ENCODE measurements around the gene ZNF648. TPM values are rescaled to one million over a fixed set of nuclear protein-coding genes. Genes with fewer than 3 reads are reported as not detected.
"Not testable (repeated sequence)": the region's sequence is repeated elsewhere in the genome, so short reads cannot be mapped to it uniquely, and the experiment has no call there.

The ZNF648 gene
- under 1 TPM in 1 of 3 donors, not detected in 2; 0.05 TPM for polyA plus RNA-seq

GRCh38 chr1:182061594-182061993, at the start of gene ZNF648:
TSS of gene ZNF648 (minus strand) at chr1:182061712. CDS start at chr1:182058010, 3,702 bp downstream.
- WGBS, 3 donors = 24 to 39% (median 28%) methylated on average over 4 of the region's 4 CpGs

GRCh38 chr1:182110635-182111034, 49.1 kb upstream of the ZNF648 start:
- H3K27ac ChIP-seq (ENCODE audit: low read depth, low read length) = no peak overlapping the region
- WGBS, 3 donors = 85 to 88% (median 87%) methylated on average over 6 of the region's 6 CpGs

More at GRCh38 chr1:182061594-182061993, at the start of gene ZNF648:
- no peak within 1 kb of the TSS for H3K27ac ChIP-seq (ENCODE audit: low read depth, low read length)

- no peak overlapping the region for H3K27ac ChIP-seq (ENCODE audit: low read depth, low read length)
- WGBS, 3 donors = 96 to 100% (median 98%) methylated on average over 3 of the region's 3 CpGs
These were observed 48.3 kb upstream of the ZNF648 start for GRCh38 chr1:182109771-182110170.

- H3K27ac ChIP-seq (ENCODE audit: low read depth, low read length) = no peak overlapping the region
- 89 to 94% (median 90%) methylated on average over 2 of the region's 2 CpGs for WGBS, 3 donors
These were observed 45.7 kb upstream of the ZNF648 start for GRCh38 chr1:182107209-182107608.

- 42 to 90% (median 87%) methylated on average over 3 of the region's 3 CpGs for WGBS, 3 donors
- H3K27ac ChIP-seq (ENCODE audit: low read depth, low read length) = no peak overlapping the region
These were observed 40.5 kb upstream of the ZNF648 start for GRCh38 chr1:182102043-182102416.

GRCh38 chr1:182101415-182102042, 40.0 kb upstream of the ZNF648 start:
- whole genome bisulfite sequencing, 3 donors = 35 to 44% (median 44%) methylated on average over 8 of the region's 8 CpGs
- H3K27ac ChIP-seq (ENCODE audit: low read depth, low read length) = no peak overlapping the region

GRCh38 chr1:182098301-182098700, 36.8 kb upstream of the ZNF648 start:
- 83 to 92% (median 88%) methylated on average over 4 of the region's 4 CpGs for WGBS, 3 donors
- no peak overlapping the region for H3K27ac ChIP-seq (ENCODE audit: low read depth, low read length)

GRCh38 chr1:182095946-182096345, 34.4 kb upstream of the ZNF648 start:
- H3K27ac ChIP-seq (ENCODE audit: low read depth, low read length) = no peak overlapping the region
- 63 to 70% (median 68%) methylated on average over 2 of the region's 2 CpGs for WGBS, 3 donors

- H3K27ac ChIP-seq (ENCODE audit: low read depth, low read length) = not testable (repeated sequence)
- 85 to 90% (median 85%) methylated on average over 5 of the region's 5 CpGs for WGBS, 3 donors
These were observed 33.0 kb upstream of the ZNF648 start for GRCh38 chr1:182094514-182095005.

- WGBS, 3 donors = 84 to 94% (median 91%) methylated on average over 1 of the region's 1 CpG
- no peak overlapping the region for H3K27ac ChIP-seq (ENCODE audit: low read depth, low read length)
These were observed 32.3 kb upstream of the ZNF648 start for GRCh38 chr1:182093781-182094180.

- no peak overlapping the region for H3K27ac ChIP-seq (ENCODE audit: low read depth, low read length)
- 75 to 89% (median 75%) methylated on average over 5 of the region's 5 CpGs for WGBS, 3 donors
These were observed 30.8 kb upstream of the ZNF648 start for GRCh38 chr1:182092336-182092735.

GRCh38 chr1:182091083-182091482, 29.6 kb upstream of the ZNF648 start:
- no peak overlapping the region for H3K27ac ChIP-seq (ENCODE audit: low read depth, low read length)

GRCh38 chr1:182087719-182088350, 26.3 kb upstream of the ZNF648 start:
- no peak overlapping the region for H3K27ac ChIP-seq (ENCODE audit: low read depth, low read length)
- 72 to 82% (median 75%) methylated on average over 6 of the region's 6 CpGs for WGBS, 3 donors

More at GRCh38 chr1:182091083-182091482, 29.6 kb upstream of the ZNF648 start:
- WGBS, 3 donors = 86 to 89% (median 88%) methylated on average over 2 of the region's 2 CpGs

GRCh38 chr1:182087304-182087703, 25.8 kb upstream of the ZNF648 start:
- H3K27ac ChIP-seq (ENCODE audit: low read depth, low read length) = no peak overlapping the region
- 66 to 88% (median 67%) methylated on average over 2 of the region's 2 CpGs for WGBS, 3 donors

GRCh38 chr1:182086620-182087019, 25.1 kb upstream of the ZNF648 start:
- H3K27ac ChIP-seq (ENCODE audit: low read depth, low read length) = no peak overlapping the region
- WGBS, 3 donors = 67 to 95% (median 76%) methylated on average over 7 of the region's 7 CpGs

- H3K27ac ChIP-seq (ENCODE audit: low read depth, low read length) = no peak overlapping the region
- 87 to 94% (median 88%) methylated on average over 8 of the region's 8 CpGs for WGBS, 3 donors
These were observed 24.6 kb upstream of the ZNF648 start for GRCh38 chr1:182086136-182086535.

- H3K27ac ChIP-seq (ENCODE audit: low read depth, low read length) = no peak overlapping the region
- whole genome bisulfite sequencing, 3 donors = 94 to 98% (median 95%) methylated on average over 6 of the region's 6 CpGs
These were observed 24.2 kb upstream of the ZNF648 start for GRCh38 chr1:182085726-182086125.

- H3K27ac ChIP-seq (ENCODE audit: low read depth, low read length) = no peak overlapping the region
- 4 to 11% (median 11%) methylated on average over 8 of the region's 8 CpGs for WGBS, 3 donors
These were observed 23.2 kb upstream of the ZNF648 start for GRCh38 chr1:182084487-182085316.

All from adipose tissue (tissue), 3 donors.